IPS-20b (cell line): ENCODE data around the gene HINT3.
"Not testable (repeated sequence)": the region's sequence is repeated elsewhere in the genome, so short reads cannot be mapped to it uniquely, and the experiment has no call there.

ENCODE experiments used
- H3K27ac ChIP-seq: one replicate; pipeline ENCODE4 v1.5.1; 2013; ENCODE audit warnings: low read length
- H3K27me3 ChIP-seq: 2 replicates; pipeline ENCODE4 v1.6.1; 2013; ENCODE audit warnings: mild to moderate bottlenecking, low read length, inconsistent platforms; ENCODE audit not compliant: insufficient read depth
- H3K36me3 ChIP-seq: 2 replicates; pipeline ENCODE4 v1.6.1; 2013; ENCODE audit warnings: low read depth, mild to moderate bottlenecking, inconsistent platforms, low read length, moderate library complexity; ENCODE audit not compliant: insufficient read depth
- H3K4me1 ChIP-seq: 2 replicates; pipeline ENCODE4 v1.6.1; 2013; ENCODE audit warnings: mild to moderate bottlenecking, control low read depth, inconsistent platforms, low read length, moderate library complexity; ENCODE audit not compliant: insufficient read depth
- H3K4me3 ChIP-seq: 2 replicates; pipeline ENCODE4 v1.5.1; 2013; ENCODE audit warnings: mild to moderate bottlenecking, low read length, inconsistent platforms
- H3K9ac ChIP-seq: 2 replicates; pipeline ENCODE4 v1.6.1; 2013; ENCODE audit warnings: low read depth, mild to moderate bottlenecking, inconsistent platforms, low read length, moderate library complexity
- H3K9me3 ChIP-seq: 2 replicates; pipeline ENCODE4 v1.6.1; 2013; ENCODE audit warnings: mild to moderate bottlenecking, low read depth, low read length, inconsistent platforms; ENCODE audit not compliant: insufficient read depth

Gene HINT3

DNA sequence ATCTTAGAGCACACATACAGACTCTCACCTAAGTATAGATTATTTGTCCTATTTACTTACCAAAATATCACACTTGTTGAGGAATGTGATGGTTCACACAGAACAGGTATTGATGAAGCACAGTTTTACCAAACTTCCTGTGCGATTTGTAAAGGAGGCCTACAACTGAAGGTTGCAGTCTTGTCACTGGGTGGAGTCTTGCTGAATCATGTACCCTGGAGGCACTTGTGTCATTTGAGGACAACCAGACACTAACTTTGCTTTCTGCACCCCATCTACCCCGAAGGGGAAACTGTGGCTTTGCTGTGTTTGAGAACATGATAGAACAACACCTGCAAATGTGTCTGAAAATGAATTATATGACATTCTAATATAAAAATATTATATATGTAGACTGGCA, 32.4 kb upstream of the HINT3 start:
- H3K36me3 ChIP-seq = peaks cover 43% of the 10 kb centered on the region
- H3K4me3 ChIP-seq = no peak overlapping the region
- peaks cover 3% of the 10 kb centered on the region; the same call in 1 of the 2 replicates for H3K4me1 ChIP-seq

GRCh38 chr6:125924697-125925358, 31.7 kb upstream of the HINT3 start:
- no peaks in the 10 kb centered on the region for H3K9me3 ChIP-seq
- H3K27ac ChIP-seq = no peak overlapping the region
- H3K9ac ChIP-seq = no peak overlapping the region
- no peak overlapping the region for H3K4me3 ChIP-seq
- H3K4me1 ChIP-seq = no peaks in the 10 kb centered on the region
- no peaks in the 10 kb centered on the region for H3K27me3 ChIP-seq
- peaks cover 43% of the 10 kb centered on the region for H3K36me3 ChIP-seq

More for the DNA sequence above, 32.4 kb upstream of the HINT3 start:
- Histone ChIP-seq H3K9ac (no peak overlapping the region), H3K27me3 (no peaks in the 10 kb centered on the region), H3K27ac (no peak overlapping the region), H3K9me3 (no peaks in the 10 kb centered on the region)

DNA sequence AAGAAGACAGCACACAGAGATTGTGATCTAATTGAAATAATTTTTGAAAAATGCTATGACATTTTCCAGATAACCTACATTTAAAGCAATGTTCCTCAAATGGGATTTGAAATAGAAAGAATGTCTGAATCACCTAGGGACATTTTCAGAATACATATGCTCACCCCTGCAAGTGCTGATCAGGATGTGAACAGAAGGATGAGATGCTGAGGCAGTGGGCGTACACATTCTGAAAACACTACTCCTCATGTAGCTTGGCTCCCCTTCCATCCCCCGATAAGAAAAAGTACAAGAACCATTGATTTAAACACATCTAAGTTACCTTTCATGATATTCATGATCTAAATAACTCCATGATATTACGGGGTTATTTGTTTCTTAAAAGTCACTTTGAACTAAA, 29.9 kb upstream of the HINT3 start:
- Histone ChIP-seq H3K9me3 (no peaks in the 10 kb centered on the region), H3K9ac (no peak overlapping the region), H3K4me3 (no peak overlapping the region), H3K27ac (no peak overlapping the region), H3K27me3 (no peaks in the 10 kb centered on the region), H3K4me1 (no peaks in the 10 kb centered on the region), H3K36me3 (peaks cover 41% of the 10 kb centered on the region)

DNA sequence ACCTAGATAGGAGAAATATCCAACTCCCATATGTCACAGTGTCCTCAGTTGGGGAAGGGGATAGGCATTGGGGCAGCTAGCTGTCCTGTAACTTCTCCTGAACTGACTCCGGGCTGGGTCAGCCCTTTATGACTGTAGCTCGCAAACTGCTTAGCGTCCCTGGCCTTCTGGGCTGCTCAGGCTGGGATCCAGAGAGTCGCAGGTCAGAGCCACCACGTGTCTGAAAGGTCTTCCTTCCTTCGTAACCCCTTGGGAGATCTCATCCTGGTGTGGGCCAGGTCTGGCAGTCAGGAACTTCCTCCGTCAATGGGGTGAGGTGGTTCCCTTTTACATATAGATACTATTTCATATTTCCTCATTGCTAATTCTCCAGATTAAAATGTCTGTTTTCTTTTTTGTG, 28.8 kb upstream of the HINT3 start:
- H3K9me3 ChIP-seq = no peaks in the 10 kb centered on the region
- no peaks in the 10 kb centered on the region for H3K4me1 ChIP-seq
- no peak overlapping the region for H3K9ac ChIP-seq
- no peaks in the 10 kb centered on the region for H3K27me3 ChIP-seq
- H3K36me3 ChIP-seq = peaks cover 32% of the 10 kb centered on the region; the same call in 1 of the 2 replicates
- no peak overlapping the region for H3K27ac ChIP-seq
- no peak overlapping the region for H3K4me3 ChIP-seq

- no peaks in the 10 kb centered on the region for H3K27me3 ChIP-seq
- no peak overlapping the region for H3K4me3 ChIP-seq
- H3K4me1 ChIP-seq = no peaks in the 10 kb centered on the region
- H3K9me3 ChIP-seq = no peaks in the 10 kb centered on the region
- H3K27ac ChIP-seq = no peak overlapping the region
- H3K9ac ChIP-seq = no peak overlapping the region
- H3K36me3 ChIP-seq = peaks cover 13% of the 10 kb centered on the region; the same call in 1 of the 2 replicates
These were observed 25.7 kb upstream of the HINT3 start for GRCh38 chr6:125930765-125931418.

- Histone ChIP-seq H3K36me3 (peaks cover 13% of the 10 kb centered on the region; the same call in 1 of the 2 replicates), H3K4me3 (no peak overlapping the region), H3K4me1 (no peaks in the 10 kb centered on the region), H3K27ac (no peak overlapping the region), H3K27me3 (no peaks in the 10 kb centered on the region), H3K9me3 (no peaks in the 10 kb centered on the region), H3K9ac (no peak overlapping the region)
These were observed 24.7 kb upstream of the HINT3 start for GRCh38 chr6:125931733-125932450.

GRCh38 chr6:125932451-125932795, 24.1 kb upstream of the HINT3 start:
- Histone ChIP-seq H3K4me3 (no peak overlapping the region), H3K9ac (no peak overlapping the region), H3K36me3 (peaks cover 13% of the 10 kb centered on the region; the same call in 1 of the 2 replicates), H3K9me3 (no peaks in the 10 kb centered on the region), H3K27me3 (no peaks in the 10 kb centered on the region), H3K27ac (no peak overlapping the region), H3K4me1 (no peaks in the 10 kb centered on the region)

- not testable (repeated sequence) for H3K4me3 ChIP-seq, H3K9me3 ChIP-seq, H3K9ac ChIP-seq, H3K27ac ChIP-seq, H3K36me3 ChIP-seq, H3K4me1 ChIP-seq, H3K27me3 ChIP-seq
These were observed 21.1 kb upstream of the HINT3 start for GRCh38 chr6:125935520-125935919.

GRCh38 chr6:125939026-125939425, 17.5 kb upstream of the HINT3 start:
- H3K4me3 ChIP-seq = no peak overlapping the region
- no peaks in the 10 kb centered on the region for H3K36me3 ChIP-seq
- H3K27ac ChIP-seq = no peak overlapping the region
- H3K9me3 ChIP-seq = no peaks in the 10 kb centered on the region
- no peaks in the 10 kb centered on the region for H3K4me1 ChIP-seq
- H3K27me3 ChIP-seq = no peaks in the 10 kb centered on the region
- H3K9ac ChIP-seq = no peak overlapping the region

- no peak overlapping the region for H3K27ac ChIP-seq
- H3K27me3 ChIP-seq = no peaks in the 10 kb centered on the region
- H3K36me3 ChIP-seq = no peaks in the 10 kb centered on the region
- H3K4me3 ChIP-seq = no peak overlapping the region
- H3K9me3 ChIP-seq = no peaks in the 10 kb centered on the region
- no peak overlapping the region for H3K9ac ChIP-seq
- no peaks in the 10 kb centered on the region for H3K4me1 ChIP-seq
These were observed 16.8 kb upstream of the HINT3 start for GRCh38 chr6:125939791-125940190.

DNA sequence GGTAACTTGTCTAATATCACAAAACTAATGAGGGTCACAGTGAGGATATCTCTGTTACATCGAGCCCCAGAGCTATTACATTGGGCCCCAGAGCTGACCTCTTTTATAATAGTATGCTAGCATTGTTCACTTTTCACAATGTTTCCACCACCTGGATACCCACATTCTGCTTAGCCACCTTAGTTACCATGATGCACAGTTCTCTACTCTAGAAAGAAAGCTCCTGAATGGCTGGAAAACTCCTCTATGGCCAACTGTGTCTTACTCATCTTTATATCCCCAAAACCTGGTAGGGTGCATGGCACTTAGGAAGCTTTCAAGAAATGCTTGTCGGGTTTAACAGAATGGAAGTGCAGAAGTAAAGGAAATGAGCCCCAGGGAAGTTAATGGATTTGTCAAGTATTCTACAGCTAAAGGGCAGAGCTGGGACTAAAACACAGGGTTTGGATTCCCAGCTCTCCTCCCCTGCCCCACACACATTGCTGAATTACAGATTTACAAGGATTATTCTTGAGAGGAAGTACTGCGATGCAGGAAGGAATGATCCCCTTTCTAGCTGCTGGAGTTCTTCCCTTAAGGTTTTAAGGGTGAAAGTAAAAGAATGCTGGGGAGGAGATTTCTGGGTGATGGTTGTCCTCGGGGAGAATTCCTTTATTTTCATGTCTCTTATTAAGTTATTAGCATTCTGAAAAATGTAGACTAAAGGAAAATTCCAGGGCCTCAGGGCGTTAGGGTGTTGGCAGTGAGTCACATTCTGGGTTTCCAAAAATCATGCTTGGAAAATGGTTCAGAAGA, 16.1 kb upstream of the HINT3 start:
- Histone ChIP-seq H3K4me1 (no peaks in the 10 kb centered on the region), H3K27me3 (no peaks in the 10 kb centered on the region), H3K9ac (no peak overlapping the region), H3K4me3 (no peak overlapping the region), H3K36me3 (no peaks in the 10 kb centered on the region), H3K27ac (no peak overlapping the region), H3K9me3 (no peaks in the 10 kb centered on the region)
